Jurkat, Clone E6-1 (cell line): ENCODE measurements around the gene PLK2.

Experiments used
- DNase-seq: peaks from one replicate; pipeline ENCODE4 v3.0.0-alpha.2; 2011; ENCODE audit warnings: low read depth, low spot score
- H3K4me3 ChIP-seq: 2 replicates; pipeline ENCODE4 v1.5.1; 2011; ENCODE audit warnings: mild to moderate bottlenecking, low read length, control low read depth, moderate library complexity

PLK2 gene

DNA sequence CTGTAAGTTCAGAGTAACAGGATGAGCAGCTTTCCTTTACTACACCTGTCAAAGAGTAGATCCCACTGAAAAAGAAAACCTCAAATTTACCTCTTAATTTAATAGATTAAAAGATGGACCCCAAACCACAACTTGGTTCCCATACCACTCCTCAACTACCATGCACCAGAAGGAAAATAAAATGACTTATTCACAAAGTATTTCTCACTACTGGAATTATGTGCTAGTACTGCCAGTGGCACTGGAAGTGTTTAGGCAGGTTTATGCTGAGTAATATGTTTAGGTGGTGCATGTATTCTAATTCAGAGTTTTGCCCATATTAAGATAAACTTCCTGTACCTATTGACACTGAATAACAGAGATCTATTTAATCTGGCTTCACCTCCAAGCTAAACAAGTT is 6.6 kb downstream of the PLK2 start:
- no peak for DNase-seq
- no peak overlapping the region for H3K4me3 ChIP-seq

DNA sequence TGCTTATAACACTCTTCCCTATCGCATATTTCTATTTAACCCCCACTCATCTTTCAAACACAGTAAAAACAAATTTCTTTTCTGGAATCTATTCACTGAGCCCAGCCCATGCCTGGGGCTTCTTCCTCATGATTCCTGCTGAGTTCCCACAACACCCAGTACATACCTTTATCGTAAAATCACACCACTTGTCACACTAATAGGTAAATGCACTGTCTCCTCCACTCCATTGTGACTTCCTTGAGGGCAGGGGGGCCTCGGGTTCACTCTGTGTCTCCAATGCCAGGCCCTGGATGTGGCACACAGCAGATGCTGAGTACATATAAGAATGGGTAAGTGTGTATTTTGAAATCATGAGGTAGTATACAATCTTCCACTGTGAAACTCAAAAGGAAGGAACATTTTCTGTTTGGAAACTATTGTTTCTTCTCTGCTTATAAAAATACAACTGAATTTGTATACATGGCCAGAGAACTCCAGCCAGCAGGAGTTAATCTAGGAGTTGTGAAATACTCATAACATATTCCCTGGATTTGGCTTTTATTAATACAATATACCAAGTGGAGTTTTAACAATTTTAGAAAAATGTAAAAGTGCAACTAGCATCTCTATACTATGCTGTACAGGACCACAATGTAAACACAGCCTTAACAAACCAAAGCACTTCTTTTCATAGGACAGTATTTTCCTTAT is 7.2 kb downstream of the PLK2 start:
- no peak for DNase-seq
- H3K4me3 ChIP-seq = no peak overlapping the region

GRCh38 chr5:58451732-58452565 is 7.9 kb downstream of the PLK2 start:
- H3K4me3 ChIP-seq = no peak overlapping the region
- DNase-seq = no peak

DNA sequence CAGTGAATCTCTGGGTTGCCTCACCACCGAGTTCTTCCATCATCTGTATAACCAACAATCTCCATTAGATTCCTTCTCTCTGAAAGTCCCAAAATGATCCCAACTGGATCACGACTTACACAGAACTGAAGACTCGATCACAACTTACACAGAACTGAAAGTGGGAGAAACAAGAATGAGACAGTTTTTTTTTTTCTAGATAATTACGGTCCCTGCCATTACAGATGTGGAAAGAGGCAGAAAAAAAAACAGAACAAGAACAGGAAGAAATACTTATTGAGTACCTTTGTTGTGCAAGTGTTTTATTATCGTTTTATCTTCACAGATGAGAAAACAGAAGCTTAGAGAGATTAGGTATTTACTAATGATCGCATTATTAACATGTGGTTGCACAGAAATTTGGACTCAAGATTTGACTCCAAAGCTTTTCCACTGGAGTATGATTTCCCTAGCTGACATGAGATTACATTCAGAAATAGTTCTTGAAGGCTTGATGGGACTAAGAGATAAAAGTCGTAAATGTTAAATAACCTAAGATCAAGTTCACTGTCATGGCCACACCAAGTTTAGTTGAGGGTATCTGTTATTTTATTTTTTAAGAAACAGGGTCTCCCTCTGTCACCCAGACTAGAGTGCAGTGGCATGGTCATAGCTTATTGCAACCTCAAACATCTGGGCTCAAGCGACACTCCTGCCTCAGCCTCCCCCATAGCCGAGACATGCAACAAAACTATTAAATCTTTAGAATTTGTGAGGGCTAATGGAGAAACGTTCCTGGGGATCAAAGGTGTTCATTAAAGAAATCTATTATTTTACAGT is 8.9 kb downstream of the PLK2 start:
- DNase-seq = no peak
- no peak overlapping the region for H3K4me3 ChIP-seq

DNA sequence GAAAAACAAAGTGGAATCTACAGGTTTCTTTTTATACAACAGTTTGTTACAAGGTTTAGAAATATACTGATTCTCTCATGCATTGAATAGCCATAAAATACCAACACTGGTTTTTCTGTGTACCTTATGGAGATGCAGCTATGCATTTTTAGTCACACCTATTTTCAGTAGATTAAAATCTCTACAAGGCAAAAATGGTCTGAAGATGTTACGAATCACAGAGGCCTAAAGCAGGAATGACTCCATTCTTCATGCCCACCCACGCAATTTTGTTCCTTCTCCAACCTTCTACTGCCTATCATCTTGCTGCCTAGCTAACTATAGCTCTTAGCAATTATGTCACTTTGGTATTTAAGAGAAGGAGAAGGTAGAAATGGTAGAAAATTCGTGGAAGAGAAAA is 9.9 kb downstream of the PLK2 start:
- DNase-seq = no peak
- no peak overlapping the region for H3K4me3 ChIP-seq

GRCh38 chr5:58447226-58447625 is 12.7 kb downstream of the PLK2 start:
- DNase-seq = no peak
- H3K4me3 ChIP-seq = no peak overlapping the region

DNA sequence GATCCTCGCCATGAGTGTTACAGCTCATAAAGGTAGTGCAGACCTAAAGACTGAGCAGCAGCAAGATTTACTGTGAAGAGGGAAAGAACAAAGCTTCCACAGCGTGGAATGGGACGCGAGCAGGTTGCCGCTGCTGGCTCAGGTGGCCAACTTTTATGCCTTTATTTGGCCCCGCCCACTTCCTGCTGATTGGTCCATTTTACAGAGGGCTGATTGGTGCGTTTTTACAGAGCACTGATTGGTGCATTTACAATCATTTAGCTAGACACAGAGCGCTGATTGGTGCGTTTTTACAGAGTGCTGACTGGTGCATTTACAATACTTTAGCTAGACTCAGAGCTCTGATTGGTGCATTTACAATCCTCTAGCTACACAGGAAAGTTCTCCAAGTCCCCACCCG is 13.9 kb downstream of the PLK2 start:
- no peak overlapping the region for H3K4me3 ChIP-seq
- no peak for DNase-seq

GRCh38 chr5:58444805-58445204 is 15.1 kb downstream of the PLK2 start:
- no peak overlapping the region for H3K4me3 ChIP-seq
- DNase-seq = no peak

DNA sequence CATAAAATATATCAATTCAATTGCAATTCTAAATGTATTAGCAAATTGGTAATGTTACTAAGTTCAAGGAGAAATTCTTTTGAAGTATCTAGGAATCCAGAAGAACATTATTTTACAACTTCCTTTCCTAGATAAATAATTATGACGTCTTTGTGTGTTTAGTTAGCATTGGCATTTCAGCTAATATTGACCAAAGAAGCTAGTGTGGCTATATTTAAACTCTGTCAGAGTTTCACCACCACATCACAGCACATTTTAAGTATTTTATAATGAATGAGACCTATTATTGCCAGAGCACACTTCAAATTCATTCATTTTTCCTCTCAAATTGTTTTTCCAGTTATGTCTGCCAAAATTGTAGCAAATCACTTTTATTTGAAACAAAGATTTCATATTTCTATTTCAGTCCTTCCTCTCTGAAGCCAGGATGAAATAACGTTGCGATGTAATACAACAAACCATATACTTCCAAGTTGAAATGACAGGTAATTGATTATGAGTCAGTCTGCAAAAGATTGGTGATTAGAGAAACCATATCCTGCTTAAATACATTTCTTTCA is 18.9 kb downstream of the PLK2 start:
- no peak overlapping the region for H3K4me3 ChIP-seq
- DNase-seq = no peak

GRCh38 chr5:58439094-58439644 is 20.7 kb downstream of the PLK2 start:
- no peak overlapping the region for H3K4me3 ChIP-seq
- no peak for DNase-seq

DNA sequence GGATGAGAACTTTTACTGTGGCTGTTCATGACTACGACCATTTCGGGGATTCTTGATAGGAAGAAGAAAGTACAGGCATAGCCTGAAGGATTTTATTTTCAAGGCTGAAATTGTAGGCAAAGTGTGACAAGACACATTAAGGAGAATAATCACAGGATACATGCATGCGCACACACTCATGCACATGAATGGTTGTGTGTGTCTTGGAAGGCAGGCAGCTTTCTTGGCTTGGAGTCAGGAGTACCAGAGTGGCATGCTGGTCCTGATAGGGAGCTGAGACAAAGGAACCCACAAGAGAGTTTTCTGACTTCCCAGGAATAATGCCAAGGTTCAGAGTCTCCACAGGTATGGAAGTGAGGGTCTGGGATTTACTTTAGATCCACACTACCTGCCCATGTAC is 22.2 kb downstream of the PLK2 start:
- DNase-seq = no peak
- H3K4me3 ChIP-seq = no peak overlapping the region

DNA sequence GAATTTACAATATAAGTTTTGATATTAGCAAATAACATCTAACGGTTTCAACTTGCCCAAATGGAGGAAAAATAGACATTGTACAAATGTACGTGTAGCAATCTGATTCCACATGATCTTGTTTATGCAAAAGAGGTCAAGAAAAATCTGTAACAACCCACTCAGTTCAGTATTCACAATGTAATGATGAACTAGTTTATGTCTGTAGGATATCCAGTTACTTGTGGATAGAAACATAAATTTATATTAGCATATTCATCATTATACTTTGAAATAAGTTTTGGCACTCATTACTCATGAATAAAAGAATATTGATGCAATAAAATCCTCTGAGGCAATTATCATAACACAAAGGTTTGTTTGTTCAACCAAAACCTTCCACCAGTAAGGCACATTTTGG is 28.1 kb downstream of the PLK2 start:
- no peak overlapping the region for H3K4me3 ChIP-seq
- no peak for DNase-seq

DNA sequence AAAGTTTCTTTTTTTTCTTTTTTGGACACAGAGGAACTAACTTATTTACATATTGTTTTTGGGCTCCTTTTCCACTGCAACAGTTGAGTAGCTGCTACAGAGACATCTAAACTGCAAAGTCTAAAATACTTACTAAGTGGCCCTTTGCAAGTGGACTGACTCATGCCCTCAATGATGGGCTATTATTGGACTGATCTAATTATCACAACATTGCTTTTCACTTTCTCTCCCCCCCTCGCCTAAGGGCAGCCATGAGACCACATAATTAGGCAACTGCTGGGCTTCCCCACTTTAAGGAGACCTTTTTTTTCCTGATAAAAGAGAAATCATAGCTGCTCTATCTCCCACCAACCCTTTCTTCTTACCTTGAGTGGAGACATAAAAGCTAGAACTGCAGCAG is 47.0 kb downstream of the PLK2 start:
- no peak overlapping the region for H3K4me3 ChIP-seq
- DNase-seq = no peak

- H3K4me3 ChIP-seq = no peak overlapping the region
- DNase-seq = no peak
These were observed 47.8 kb downstream of the PLK2 start for GRCh38 chr5:58412081-58412480.

DNA sequence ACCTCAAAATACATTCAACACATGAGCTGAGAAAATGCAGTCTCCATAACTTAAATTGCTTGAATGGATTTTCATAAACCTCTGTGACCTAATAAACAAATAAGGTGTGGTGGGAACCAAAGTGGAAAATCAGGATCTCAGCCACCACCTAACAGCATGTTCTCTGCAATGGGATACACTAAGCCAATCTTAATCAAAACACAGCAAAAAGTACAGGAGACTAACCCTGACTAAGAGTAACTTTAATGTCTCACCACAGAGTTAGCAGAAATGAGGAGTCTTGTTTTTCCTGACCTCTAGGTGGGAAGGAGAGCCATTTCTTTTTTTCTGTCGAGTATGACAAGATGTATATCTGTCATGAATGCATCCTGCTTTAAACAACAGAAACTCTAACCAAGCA is 48.5 kb downstream of the PLK2 start:
- DNase-seq = no peak

GRCh38 chr5:58410441-58410840 is 49.4 kb downstream of the PLK2 start:
- DNase-seq = no peak
- no peak overlapping the region for H3K4me3 ChIP-seq

More for the DNA sequence above, 48.5 kb downstream of the PLK2 start:
- no peak overlapping the region for H3K4me3 ChIP-seq

DNA sequence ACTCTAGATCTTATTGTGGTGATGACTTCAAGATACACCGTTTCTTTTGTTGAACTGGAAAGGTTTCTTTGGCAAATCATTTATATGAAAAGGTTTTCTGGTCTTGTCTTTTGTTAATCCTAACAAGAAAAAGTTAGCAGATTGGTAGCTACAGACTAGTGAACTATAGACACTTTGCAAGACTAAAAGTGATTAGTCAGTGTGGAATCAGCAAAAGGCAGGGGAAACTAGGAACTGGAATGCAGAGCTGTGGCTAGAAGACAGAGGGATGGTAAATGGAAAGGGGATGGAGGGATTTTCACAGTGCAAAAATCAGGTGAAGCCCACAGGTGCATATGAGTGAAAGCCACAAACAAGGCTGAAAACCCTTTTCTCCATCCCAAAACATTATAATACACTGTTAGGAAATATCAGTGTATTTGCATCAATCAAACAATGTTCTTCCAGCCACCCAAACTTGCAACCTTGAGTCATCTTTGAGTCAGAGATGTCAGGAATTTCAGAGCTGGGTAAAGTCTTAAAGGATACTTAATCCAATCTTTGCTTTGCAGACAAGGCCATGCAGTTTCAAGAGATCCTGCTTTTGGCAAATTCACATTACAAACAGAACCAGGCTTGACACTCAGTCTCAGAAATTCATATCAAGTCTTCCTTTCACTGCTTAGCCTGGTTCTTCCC is 52.7 kb downstream of the PLK2 start:
- H3K4me3 ChIP-seq = no peak overlapping the region
- DNase-seq = no peak

DNA sequence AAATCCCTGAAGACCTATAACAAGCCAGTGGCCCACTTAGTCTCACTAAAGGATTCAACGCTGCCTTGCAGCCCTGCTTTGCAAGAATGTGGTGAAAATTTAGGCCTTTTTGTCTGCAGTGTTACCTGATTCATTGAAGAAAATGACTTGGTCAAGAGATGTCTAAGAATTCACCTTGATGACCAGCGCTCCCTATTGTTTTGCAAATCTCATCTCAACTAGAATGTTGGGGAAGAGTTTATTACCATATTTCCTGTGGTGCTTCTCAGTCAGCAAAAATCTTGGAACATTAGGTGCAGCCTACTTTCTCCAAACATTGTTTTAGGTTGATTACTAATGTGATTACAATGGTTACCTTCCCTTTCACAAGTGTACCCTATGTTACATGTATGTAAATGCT is 53.5 kb downstream of the PLK2 start:
- DNase-seq = no peak
- no peak overlapping the region for H3K4me3 ChIP-seq

- DNase-seq = no peak
- H3K4me3 ChIP-seq = no peak overlapping the region
These were observed 54.7 kb downstream of the PLK2 start for GRCh38 chr5:58405175-58405574.
